GM13977 (cell line): Measurements from ENCODE around the gene INPP4B.

Experiments
- DNase-seq: peaks from one replicate; pipeline ENCODE4 v3.0.0; 2012; ENCODE audit warnings: low spot score
- CTCF ChIP-seq: IDR thresholded peaks from 2 replicates; pipeline ENCODE4 v1.5.1; 2012; ENCODE audit warnings: mild to moderate bottlenecking, control low read depth; ENCODE audit not compliant: insufficient read depth; ENCODE audit errors: extremely low read depth, missing control alignments
- in situ Hi-C: fragments of 300-500 bp; cut with MboI; formaldehyde crosslinking; loops from one replicate; pipeline ENCODE4 v1.12.0; 2022; ENCODE audit warnings: low sequenced_read_pairs, low pct_unique_long_range_greater_than_20kb, mixed read lengths, inconsistent platforms; ENCODE audit not compliant: unreplicated experiment

Gene INPP4B

DNA sequence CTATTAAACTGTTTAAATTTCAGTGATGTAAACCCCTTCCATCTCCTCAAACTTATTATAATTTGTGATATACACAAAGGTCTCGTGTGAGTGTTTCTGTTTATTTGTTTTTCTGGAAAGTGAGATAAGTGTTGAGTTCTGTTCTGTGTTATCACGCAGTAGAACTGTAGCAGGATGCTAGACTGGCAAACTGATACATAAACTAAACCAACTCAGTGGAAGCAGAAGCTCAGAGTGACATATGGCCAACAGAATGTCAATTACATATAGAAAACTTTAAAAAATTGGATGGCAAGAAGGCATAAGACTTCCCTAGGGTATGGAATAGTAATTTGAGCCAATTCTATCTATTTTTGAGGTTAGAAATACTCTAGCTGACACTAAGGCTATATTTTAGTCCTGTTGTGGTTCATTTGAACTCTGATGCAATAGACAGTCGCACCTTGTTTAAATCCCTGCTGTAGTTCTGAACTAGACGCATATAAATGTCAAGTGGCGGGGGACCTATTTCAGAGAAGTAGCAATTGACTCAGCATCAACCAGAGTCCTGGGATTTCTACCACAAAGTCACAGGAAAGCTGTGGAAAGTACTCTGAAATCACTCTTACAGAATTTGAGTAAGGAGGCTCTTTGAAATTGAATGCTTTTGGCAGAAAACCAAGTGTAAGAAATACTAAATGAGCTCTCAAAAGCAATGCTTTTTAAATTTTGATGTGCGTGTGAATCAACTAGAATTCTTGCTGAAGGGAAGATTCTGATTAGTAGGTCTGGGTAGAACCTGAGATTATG lies 294.4 kb downstream of the INPP4B start:
- in situ Hi-C loops: no loop called here
- TF ChIP-seq CTCF: no peak
- DNase-seq: no peak

DNA sequence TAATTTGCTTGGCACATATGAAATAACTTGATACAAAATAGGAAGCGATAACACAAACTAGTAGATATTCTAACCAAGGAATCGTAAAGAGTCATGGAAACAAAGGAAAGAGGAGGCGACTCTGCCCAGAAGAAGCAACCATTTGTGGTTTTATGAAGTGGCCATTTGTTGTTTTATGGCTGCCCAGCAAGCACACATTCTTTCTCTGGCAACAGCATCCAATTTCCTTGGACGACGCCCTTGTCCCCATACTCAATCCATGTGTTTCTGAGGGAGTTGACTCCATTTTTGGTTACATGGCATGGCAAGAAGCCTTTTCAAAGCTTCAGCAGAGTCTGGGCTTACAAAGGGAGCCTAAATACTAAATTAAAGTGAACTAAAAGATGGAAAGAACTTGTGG lies 295.1 kb downstream of the INPP4B start:
- TF ChIP-seq CTCF: no peak
- DNase-seq: no peak
- in situ Hi-C loops: no loop called here

GRCh38 chr4:142549726-142550463 lies 296.2 kb downstream of the INPP4B start:
- no peak for DNase-seq
- in situ Hi-C loops: no loop called here
- TF ChIP-seq CTCF: no peak

- TF ChIP-seq CTCF: no peak
- in situ Hi-C loops: no loop called here
Measured at GRCh38 chr4:142549248-142549647, 296.9 kb downstream of the INPP4B start.

GRCh38 chr4:142548491-142548890 lies 297.6 kb downstream of the INPP4B start:
- DNase-seq: no peak
- TF ChIP-seq CTCF: no peak
- in situ Hi-C loops: no loop called here

More at GRCh38 chr4:142549248-142549647, 296.9 kb downstream of the INPP4B start:
- DNase-seq: no peak

GRCh38 chr4:142547974-142548373 lies 298.1 kb downstream of the INPP4B start:
- no peak for TF ChIP-seq CTCF
- DNase-seq: no peak
- in situ Hi-C loops: no loop called here
